NCI-H1105 treated with DMSO at 0.1 percent for 48 hours (cell line): Measurements from ENCODE around the gene SLC19A1.
"Not testable (repeated sequence)": the region's sequence is repeated elsewhere in the genome, so short reads cannot be mapped to it uniquely, and the experiment has no call there.

Source experiments
- DNase-seq: peaks from one replicate; lab custom pipeline; 2025; lab: John Stamatoyannopoulos, UW

SLC19A1 gene

GRCh38 chr21:45576838-45577737 lies 34.8 kb upstream of the SLC19A1 start:
- DNase-seq = no peak

- DNase-seq = no peak
These were observed 34.0 kb upstream of the SLC19A1 start for GRCh38 chr21:45575993-45576837.

- no peak for DNase-seq
These were observed 33.2 kb upstream of the SLC19A1 start for GRCh38 chr21:45575304-45575992.

GRCh38 chr21:45574691-45575090 lies 32.5 kb upstream of the SLC19A1 start:
- DNase-seq = no peak

GRCh38 chr21:45574081-45574501 lies 31.9 kb upstream of the SLC19A1 start:
- DNase-seq = no peak

- DNase-seq = no peak
These were observed 31.3 kb upstream of the SLC19A1 start for GRCh38 chr21:45573452-45574035.

- no peak for DNase-seq
These were observed 30.7 kb upstream of the SLC19A1 start for GRCh38 chr21:45572783-45573451.

GRCh38 chr21:45572231-45572630 lies 30.0 kb upstream of the SLC19A1 start:
- no peak for DNase-seq

GRCh38 chr21:45571641-45572040 lies 29.4 kb upstream of the SLC19A1 start:
- DNase-seq = no peak

GRCh38 chr21:45570826-45571601 lies 28.8 kb upstream of the SLC19A1 start:
- no peak for DNase-seq

- DNase-seq = no peak
These were observed 27.8 kb upstream of the SLC19A1 start for GRCh38 chr21:45570071-45570470.

GRCh38 chr21:45568383-45568782 lies 26.1 kb upstream of the SLC19A1 start:
- no peak for DNase-seq

GRCh38 chr21:45564137-45564536 lies 21.9 kb upstream of the SLC19A1 start:
- not testable (repeated sequence) for DNase-seq

- no peak for DNase-seq
These were observed 20.7 kb upstream of the SLC19A1 start for GRCh38 chr21:45562965-45563364.

- no peak for DNase-seq
These were observed 20.2 kb upstream of the SLC19A1 start for GRCh38 chr21:45562402-45562801.

- not testable (repeated sequence) for DNase-seq
These were observed 19.0 kb upstream of the SLC19A1 start for GRCh38 chr21:45561241-45561640.

GRCh38 chr21:45560106-45561021 lies 18.1 kb upstream of the SLC19A1 start:
- DNase-seq = no peak

- no peak for DNase-seq
These were observed 17.2 kb upstream of the SLC19A1 start for GRCh38 chr21:45559216-45560105.
